Right lobe of liver (tissue), 6 donors: ENCODE measurements around the gene C5orf15. TPM values are rescaled to one million over a fixed set of nuclear protein-coding genes. Genes with fewer than 3 reads are reported as not detected.
A peak's percentile ranks its signal among the peaks of the same experiment; 100 is the strongest.

ENCODE experiments used
- ATAC-seq, 4 donors: fragments of 200-7000 bp; cut with Tn5 transposase; one replicate each; pipeline ENCODE4 v1.9.1; 2020; ENCODE audit warnings: mild to moderate bottlenecking in 4 of 4, moderate library complexity in 4 of 4
- DNase-seq, 3 donors: peaks; one replicate each; pipeline ENCODE4 v3.0.0-alpha.2; 2020
- H3K27ac ChIP-seq, 3 donors: fragments of 200-600 bp; one replicate each; pipeline ENCODE4 v1.8.0; 2022
- H3K27me3 ChIP-seq, 2 donors: fragments of 200-600 bp; one replicate each; pipeline ENCODE4 v1.8.0; 2022
- H3K36me3 ChIP-seq, 4 donors: fragments of 200-600 bp; sonication (generic) in 1 of 4; one replicate each; pipeline versions ENCODE4 v1.5.1 to v1.8.0; 2017 to 2022; ENCODE audit warnings: control low read depth in 1 of 4
- H3K4me1 ChIP-seq, 4 donors: fragments of 200-600 bp; sonication (generic) in 1 of 4; one replicate each; pipeline versions ENCODE4 v1.5.1 to v1.8.0; 2017 to 2022; ENCODE audit warnings: control low read depth in 1 of 4
- H3K4me3 ChIP-seq, 3 donors: fragments of 200-600 bp; one replicate each; pipeline ENCODE4 v1.8.0; 2022
- H3K9me3 ChIP-seq, 4 donors: fragments of 200-600 bp; sonication (generic) in 1 of 4; one replicate each; pipeline versions ENCODE4 v1.5.1 to v1.8.0; 2017 to 2022; ENCODE audit warnings: control low read depth in 1 of 4
- CTCF ChIP-seq, 4 donors: fragments of 200-600 bp in 3 of 4; fragments of 450-650 bp in 1 of 4; IDR thresholded peaks; one replicate each; pipeline versions ENCODE4 v1.5.1 to v1.8.0; 2016 to 2022; ENCODE audit warnings: antibody characterized with exemption in 4 of 4, mild to moderate bottlenecking in 2 of 4
- POLR2A ChIP-seq: fragments of 450-650 bp; IDR thresholded peaks from one replicate; pipeline ENCODE4 v1.6.1; 2017; ENCODE audit warnings: antibody characterized with exemption, mild to moderate bottlenecking
- WGBS: methylation state at CpG from one replicate; pipeline ENCODE4 v1.1.6; 2018; ENCODE audit warnings: low coverage, low lambda C conversion rate; ENCODE audit not compliant: insufficient coverage; ENCODE audit errors: missing lambda C conversion rate; 5-methylcytosine and 5-hydroxymethylcytosine counted together
- intact Hi-C, 2 donors: fragments of 100-400 bp; cut with DNase I; formaldehyde crosslinking; loops; one replicate each; pipeline versions ENCODE4 v1.11.2 to v1.14.1; 2022
- total RNA-seq, 6 experiments: library from RNA; depleted of rRNA in 2 of 6; stranded (reverse); fragments of >200 nt in 2 of 6; fragmentation: NEBNext Ultra II Directional in 3 of 6; extraction: Animal tissue kit (Norgen Biotek cat#: 25700) in 3 of 6; gene quantifications; one replicate each; pipeline versions ENCODE4 v1.1.0 to v1.2.4, GENCODE V29; 2016 to 2023
- donor health status: DM: no; HTN: yes; CAD: no.
- donor health status: DM: no; HTN: no; CAD: no.
- donor health status: DM: no; HTN: no; CAD: no.
- donor health status: DM: no; HTN: yes; CAD: no.
- donor health status: DM: no; HTN: yes; CAD: no.

The C5orf15 gene
- total RNA-seq, 6 experiments from 2014 or later = 15.0 to 37.5 (median 24.4) TPM

GRCh38 chr5:133944263-133945185 is 23.9 kb downstream of the C5orf15 start:
- H3K9me3 ChIP-seq = no peaks in the 10 kb centered on the region
- H3K27me3 ChIP-seq = no peaks in the 10 kb centered on the region
- H3K4me1 ChIP-seq = peaks cover 0 to 20% (median 3%) of the 10 kb centered on the region in 4 donors
- intact Hi-C loops = no loop called here
- no peaks in the 10 kb centered on the region for H3K36me3 ChIP-seq
- ATAC-seq = peak; percentile 29 to 56 (median 46)
- peak in 1 of 3 donors; percentile 37 for DNase-seq
- WGBS = 60% methylated on average over 11 of the region's 19 CpGs
- H3K27ac ChIP-seq = no peak overlapping the region
- no peak overlapping the region for H3K4me3 ChIP-seq
- TF ChIP-seq CTCF (IDR thresholded peaks at IDR 0.05) (peak; percentile 45 to 62 (median 53)), POLR2A (no peak)

- TF ChIP-seq POLR2A = no peak
- TF ChIP-seq CTCF (IDR thresholded peaks at IDR 0.05) = no peak
- H3K9me3 ChIP-seq = no peaks in the 10 kb centered on the region
- no CpG with 5 or more reads among the region's 7 CpGs for WGBS
- ATAC-seq = no peak
- intact Hi-C loops = no loop called here
- peaks cover 0 to 20% (median 3%) of the 10 kb centered on the region in 4 donors for H3K4me1 ChIP-seq
- H3K27me3 ChIP-seq = no peaks in the 10 kb centered on the region
- H3K4me3 ChIP-seq = no peak overlapping the region
- DNase-seq = no peak
- no peak overlapping the region for H3K27ac ChIP-seq
- H3K36me3 ChIP-seq = no peaks in the 10 kb centered on the region
Measured at GRCh38 chr5:133943475-133943817, 25.0 kb downstream of the C5orf15 start.

GRCh38 chr5:133942614-133943474 is 25.6 kb downstream of the C5orf15 start:
- no peak for TF ChIP-seq CTCF (IDR thresholded peaks at IDR 0.05)
- TF ChIP-seq POLR2A = no peak
- no peak overlapping the region for H3K27ac ChIP-seq
- intact Hi-C loops = no loop called here
- no peaks in the 10 kb centered on the region for H3K36me3 ChIP-seq
- no peaks in the 10 kb centered on the region for H3K9me3 ChIP-seq
- no peak for DNase-seq
- WGBS = 28% methylated on average over 8 of the region's 11 CpGs
- H3K27me3 ChIP-seq = no peaks in the 10 kb centered on the region
- ATAC-seq = peak; percentile 75 to 82 (median 81)
- H3K4me1 ChIP-seq = peaks cover 0 to 19% (median 3%) of the 10 kb centered on the region in 4 donors
- no peak overlapping the region for H3K4me3 ChIP-seq

- WGBS = 90% methylated on average over 4 of the region's 8 CpGs
- intact Hi-C loops = no loop called here
- H3K9me3 ChIP-seq = no peaks in the 10 kb centered on the region
- ATAC-seq (no peak), DNase-seq (peak in 1 of 3 donors; percentile 17)
- peaks cover 0 to 11% (median 0%) of the 10 kb centered on the region in 4 donors for H3K4me1 ChIP-seq
- no peaks in the 10 kb centered on the region for H3K36me3 ChIP-seq
- H3K4me3 ChIP-seq = no peak overlapping the region
- H3K27me3 ChIP-seq = no peaks in the 10 kb centered on the region
- no peak overlapping the region for H3K27ac ChIP-seq
- no peak for TF ChIP-seq CTCF (IDR thresholded peaks at IDR 0.05)
- TF ChIP-seq POLR2A = no peak
Measured at GRCh38 chr5:133941456-133942196, 26.8 kb downstream of the C5orf15 start.
